ENCODE measurements around the gene KRTAP10-4. TPM values are rescaled to one million over a fixed set of nuclear protein-coding genes. Genes with fewer than 3 reads are reported as not detected.

KRTAP10-4 gene
- total RNA-seq, 3 donors from 2014 or later = not detected

GRCh38 chr21:44542716-44543115 is 30.8 kb upstream of the KRTAP10-4 start:
- no peak for DNase-seq (ENCODE audit: low spot score in 2 of 2)
- Histone ChIP-seq H3K4me3 (no peak overlapping the region), H3K36me3 (no peaks in the 10 kb centered on the region), H3K27me3 (peaks cover 0 to 7% of the 10 kb centered on the region in 2 donors), H3K27ac (no peak overlapping the region), H3K4me1 (no peaks in the 10 kb centered on the region), H3K9me3 (peaks cover 0 to 18% of the 10 kb centered on the region in 2 donors)
- TF ChIP-seq CTCF (IDR thresholded peaks at IDR 0.05) (no peak), POLR2AphosphoS5 (IDR thresholded peaks at IDR 0.05) (no peak), POLR2A (IDR thresholded peaks at IDR 0.05) (no peak)
- intact Hi-C loops (cut with DNase I; ENCODE audit: low total_unique reads) = no loop called here

DNA sequence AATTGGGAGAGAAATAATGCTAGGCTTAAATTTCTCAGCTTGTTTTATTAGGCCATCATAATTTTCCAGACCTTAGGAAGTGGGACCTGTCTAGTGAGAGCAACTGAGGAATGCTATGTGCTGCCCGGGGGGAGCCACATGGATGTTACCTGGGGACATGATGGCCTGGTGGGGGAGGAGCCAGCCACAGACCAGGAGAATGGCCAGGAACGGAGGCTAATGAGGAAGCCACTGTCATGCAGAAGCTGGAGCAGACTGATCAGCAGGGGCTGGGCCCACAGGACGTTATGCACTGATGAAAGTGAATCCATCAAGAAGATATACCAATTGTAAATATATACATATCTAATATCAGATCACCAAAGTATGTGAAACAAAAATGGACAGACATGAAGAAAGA is 29.0 kb upstream of the KRTAP10-4 start:
- no peaks in the 10 kb centered on the region for H3K4me1 ChIP-seq
- H3K27me3 ChIP-seq = peaks cover 0 to 19% of the 10 kb centered on the region in 2 donors
- no peak for DNase-seq (ENCODE audit: low spot score in 2 of 2)
- H3K36me3 ChIP-seq = no peaks in the 10 kb centered on the region
- no peak for TF ChIP-seq POLR2A (IDR thresholded peaks at IDR 0.05)
- no peak for TF ChIP-seq POLR2AphosphoS5 (IDR thresholded peaks at IDR 0.05)
- TF ChIP-seq CTCF (IDR thresholded peaks at IDR 0.05) = no peak
- peaks cover 0 to 18% of the 10 kb centered on the region in 2 donors for H3K9me3 ChIP-seq
- H3K27ac ChIP-seq = no peak overlapping the region
- intact Hi-C loops (cut with DNase I; ENCODE audit: low total_unique reads) = no loop called here
- H3K4me3 ChIP-seq = no peak overlapping the region

DNA sequence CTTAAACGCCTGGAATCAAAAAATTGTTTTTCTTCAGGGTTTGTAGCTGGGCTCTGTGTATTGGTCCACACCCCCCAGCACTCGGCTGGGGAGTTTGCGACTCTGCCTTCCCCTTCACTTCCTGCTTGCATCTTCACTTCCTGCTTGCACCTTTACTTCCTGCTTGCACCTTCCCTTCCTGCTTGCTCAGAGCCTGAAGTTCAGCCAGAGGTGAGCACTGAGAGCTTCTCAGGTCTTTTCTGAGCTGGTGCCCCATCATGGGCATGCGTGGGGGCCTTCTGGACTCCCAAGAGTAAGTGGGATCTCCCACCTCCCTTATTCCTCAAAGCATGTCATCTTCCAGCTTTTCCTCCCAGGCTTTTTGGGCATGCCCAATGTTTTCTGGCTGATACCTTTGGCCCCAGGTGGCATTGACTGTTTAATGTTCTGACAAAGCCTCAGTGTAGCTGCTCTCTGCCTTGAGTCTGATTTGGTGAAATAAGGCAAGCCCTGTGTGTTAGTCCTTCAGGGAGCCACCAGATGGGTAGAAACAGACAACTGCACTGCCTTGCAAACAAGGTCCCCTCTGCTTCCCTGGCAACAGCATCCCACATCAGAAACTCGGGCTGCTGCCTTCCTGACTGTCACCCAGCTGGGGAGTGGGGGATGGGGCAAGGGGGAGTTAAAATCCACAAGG is 25.7 kb upstream of the KRTAP10-4 start:
- H3K27me3 ChIP-seq = peaks cover 0 to 30% of the 10 kb centered on the region in 2 donors
- no peak overlapping the region for H3K4me3 ChIP-seq
- no peak for DNase-seq (ENCODE audit: low spot score in 2 of 2)
- no peaks in the 10 kb centered on the region for H3K36me3 ChIP-seq
- H3K4me1 ChIP-seq = no peaks in the 10 kb centered on the region
- peak overlapping the region in 1 of 2 donors; percentile 32 for H3K27ac ChIP-seq
- TF ChIP-seq CTCF (IDR thresholded peaks at IDR 0.05) = no peak
- no peak for TF ChIP-seq POLR2A (IDR thresholded peaks at IDR 0.05)
- no peak for TF ChIP-seq POLR2AphosphoS5 (IDR thresholded peaks at IDR 0.05)
- H3K9me3 ChIP-seq = peaks cover 0 to 10% of the 10 kb centered on the region in 2 donors
- intact Hi-C loops (cut with DNase I; ENCODE audit: low total_unique reads) = no loop called here

- intact Hi-C loops (cut with DNase I; ENCODE audit: low total_unique reads) = no loop called here
- Histone ChIP-seq H3K9me3 (peaks cover 0 to 7% of the 10 kb centered on the region in 2 donors), H3K36me3 (no peaks in the 10 kb centered on the region), H3K4me3 (no peak overlapping the region), H3K27ac (peak overlapping the region; percentile 32 to 60), H3K4me1 (no peaks in the 10 kb centered on the region), H3K27me3 (peaks cover 0 to 32% of the 10 kb centered on the region in 2 donors)
- TF ChIP-seq CTCF (IDR thresholded peaks at IDR 0.05) (no peak), POLR2AphosphoS5 (IDR thresholded peaks at IDR 0.05) (no peak), POLR2A (IDR thresholded peaks at IDR 0.05) (no peak)
- no peak for DNase-seq (ENCODE audit: low spot score in 2 of 2)
Measured at GRCh38 chr21:44548381-44548780, 25.1 kb upstream of the KRTAP10-4 start.

GRCh38 chr21:44548922-44549321 is 24.6 kb upstream of the KRTAP10-4 start:
- DNase-seq (ENCODE audit: low spot score in 2 of 2) = no peak
- H3K36me3 ChIP-seq = no peaks in the 10 kb centered on the region
- H3K4me3 ChIP-seq = peak overlapping the region in 2 of 3 donors; percentile 9 to 20
- H3K27me3 ChIP-seq = peaks cover 0 to 33% of the 10 kb centered on the region in 2 donors
- intact Hi-C loops (cut with DNase I; ENCODE audit: low total_unique reads) = no loop called here
- H3K4me1 ChIP-seq = no peaks in the 10 kb centered on the region
- H3K27ac ChIP-seq = peak overlapping the region; percentile 32 to 60
- TF ChIP-seq POLR2A (IDR thresholded peaks at IDR 0.05) (no peak), CTCF (IDR thresholded peaks at IDR 0.05) (no peak), POLR2AphosphoS5 (IDR thresholded peaks at IDR 0.05) (no peak)
- H3K9me3 ChIP-seq = peaks cover under 1 to 4% of the 10 kb centered on the region in 2 donors
